Endometrial microvascular endothelial cells (primary cell): ENCODE measurements around the gene KCNIP3. TPM values are rescaled to one million over a fixed set of nuclear protein-coding genes. Genes with fewer than 3 reads are reported as not detected.

Source experiments
- in situ Hi-C: cut with HindIII; loops from 2 replicates; pipeline ENCODE4 v1.10.0; 2017; ENCODE audit warnings: low sequenced_read_pairs, low pct_unique_long_range_greater_than_20kb; ENCODE audit errors: inconsistent ontology term
- total RNA-seq: library from RNA; depleted of rRNA; stranded (reverse); fragments of >200 nt; gene quantifications from one replicate; pipeline ENCODE4 v1.2.3, GENCODE V29; 2015; ENCODE audit errors: inconsistent ontology term

The KCNIP3 gene
- total RNA-seq, 1 donor from 2014 or later: not detected

DNA sequence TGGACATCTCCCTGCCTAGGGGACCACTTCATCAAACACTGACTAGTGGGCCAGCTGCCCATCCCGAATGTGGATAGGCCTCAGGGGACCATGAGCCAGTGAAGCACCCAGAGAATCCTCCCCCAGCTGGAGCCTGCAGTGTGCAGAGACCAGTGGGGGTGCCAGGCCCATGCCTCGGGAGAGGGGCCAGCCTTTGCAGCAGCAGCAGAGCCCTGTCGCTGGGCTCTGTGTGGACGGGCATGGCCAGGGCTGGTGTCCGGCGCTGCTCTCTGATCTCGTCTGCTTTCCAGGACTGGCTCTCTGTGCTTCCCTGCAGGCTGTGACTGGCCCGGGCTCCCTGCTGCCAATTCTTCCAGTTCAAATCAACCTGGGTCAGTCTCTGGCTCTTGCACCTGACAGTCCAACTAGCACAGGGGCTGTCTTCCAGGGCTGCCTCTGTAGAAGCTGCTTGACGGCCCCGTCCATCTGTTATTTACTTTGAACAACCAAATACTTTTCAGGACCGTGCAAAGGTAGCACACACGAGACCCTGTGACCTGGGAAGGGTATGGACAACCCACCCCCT is 11.4 kb downstream of the KCNIP3 start:
- in situ Hi-C loops: no loop called here

DNA sequence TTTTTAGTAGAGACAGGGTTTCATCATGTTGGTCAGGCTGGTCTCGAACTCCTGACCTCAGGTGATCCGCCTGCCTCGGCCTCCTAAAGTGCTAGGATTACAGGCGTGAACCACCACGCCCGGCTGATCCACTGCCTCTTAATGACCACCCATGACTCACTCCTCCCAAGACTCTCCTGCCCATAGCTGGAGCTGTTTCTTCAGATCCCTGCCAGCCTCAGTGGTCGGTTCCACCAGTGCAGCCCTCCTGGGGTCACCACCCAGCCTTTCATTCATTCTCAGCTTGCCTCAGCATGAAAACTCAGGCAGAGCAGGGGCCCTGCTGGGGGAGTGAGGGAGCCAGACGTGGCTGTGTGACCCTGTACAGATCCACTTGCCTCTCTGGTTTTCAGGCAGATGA is 12.5 kb downstream of the KCNIP3 start:
- in situ Hi-C loops: no loop called here

DNA sequence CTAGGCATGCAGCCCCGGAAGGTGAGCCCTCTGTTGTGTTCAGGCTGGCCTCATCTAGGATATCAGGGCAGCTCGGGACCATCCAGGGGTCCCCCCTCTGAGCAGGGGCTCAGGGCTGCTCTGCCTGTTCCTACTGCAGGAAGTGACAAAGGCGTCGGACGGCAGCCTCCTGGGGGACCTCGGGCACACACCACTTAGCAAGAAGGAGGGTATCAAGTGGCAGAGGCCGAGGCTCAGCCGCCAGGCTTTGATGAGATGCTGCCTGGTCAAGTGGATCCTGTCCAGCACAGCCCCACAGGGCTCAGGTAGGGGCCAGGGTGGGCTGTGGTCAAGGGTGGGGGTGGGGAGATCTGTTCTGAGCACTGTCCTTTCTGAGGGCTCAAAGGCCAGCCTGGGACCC is 13.1 kb downstream of the KCNIP3 start:
- in situ Hi-C loops: no loop called here

DNA sequence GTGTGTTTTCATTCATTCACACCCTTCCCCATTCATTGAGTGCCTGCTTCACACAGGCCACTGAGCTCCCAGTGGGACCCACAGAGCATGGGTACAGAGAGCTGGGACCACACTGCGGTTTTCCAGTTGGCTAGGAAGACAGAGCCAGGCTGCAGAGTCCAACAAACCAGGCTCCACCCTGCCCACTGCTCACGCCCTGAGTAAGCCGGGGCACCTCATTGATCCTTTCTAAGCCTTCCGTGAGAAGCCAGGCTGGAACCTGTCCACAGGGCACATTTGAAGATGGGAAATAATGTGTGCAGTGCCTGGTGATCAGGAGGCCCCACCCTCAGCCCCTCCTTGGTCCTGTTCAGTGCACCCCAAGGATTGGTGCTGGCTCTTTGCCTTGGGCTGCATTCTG is 13.5 kb downstream of the KCNIP3 start:
- in situ Hi-C loops: no loop called here

DNA sequence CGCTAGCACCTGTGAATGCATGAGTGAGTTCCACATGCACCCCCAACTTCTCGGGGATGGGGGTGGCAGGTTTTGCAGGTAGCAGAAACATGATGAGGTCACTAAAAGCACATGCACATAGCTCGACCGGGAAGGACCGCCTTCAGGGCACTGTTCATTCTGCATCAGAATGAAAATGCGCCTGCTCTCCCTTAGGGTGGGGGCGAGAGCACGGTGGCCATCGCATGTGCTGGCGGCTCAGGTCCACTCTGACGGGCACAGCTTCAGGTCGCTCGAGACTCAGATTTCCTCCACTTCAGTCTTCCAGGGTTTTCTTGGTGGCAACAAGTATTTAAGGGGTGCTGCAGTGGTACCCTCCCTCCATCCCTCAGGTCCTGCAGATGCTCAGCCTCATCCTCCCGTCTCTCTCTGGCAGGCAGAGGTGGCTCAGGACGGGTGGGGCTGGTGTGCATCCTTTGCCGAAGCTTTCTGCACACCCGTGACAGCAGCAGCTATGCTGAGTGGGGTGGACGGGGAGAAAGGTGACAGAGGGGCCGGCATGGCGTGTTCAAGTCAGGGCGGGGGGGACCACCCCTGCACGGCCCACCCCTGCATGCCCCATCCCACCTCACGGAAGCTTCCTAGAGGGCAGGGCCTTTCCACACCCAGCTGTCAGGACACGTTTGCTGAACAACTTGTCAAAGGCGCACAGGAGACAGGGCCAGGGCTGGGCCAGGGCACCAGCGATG is 14.8 kb downstream of the KCNIP3 start:
- in situ Hi-C loops: no loop called here

- in situ Hi-C loops: no loop called here
These were observed 15.5 kb downstream of the KCNIP3 start for GRCh38 chr2:95312543-95313201.

- in situ Hi-C loops: no loop called here
These were observed 16.4 kb downstream of the KCNIP3 start for GRCh38 chr2:95313296-95314131.

GRCh38 chr2:95314598-95314963 is 17.4 kb downstream of the KCNIP3 start:
- in situ Hi-C loops: no loop called here

DNA sequence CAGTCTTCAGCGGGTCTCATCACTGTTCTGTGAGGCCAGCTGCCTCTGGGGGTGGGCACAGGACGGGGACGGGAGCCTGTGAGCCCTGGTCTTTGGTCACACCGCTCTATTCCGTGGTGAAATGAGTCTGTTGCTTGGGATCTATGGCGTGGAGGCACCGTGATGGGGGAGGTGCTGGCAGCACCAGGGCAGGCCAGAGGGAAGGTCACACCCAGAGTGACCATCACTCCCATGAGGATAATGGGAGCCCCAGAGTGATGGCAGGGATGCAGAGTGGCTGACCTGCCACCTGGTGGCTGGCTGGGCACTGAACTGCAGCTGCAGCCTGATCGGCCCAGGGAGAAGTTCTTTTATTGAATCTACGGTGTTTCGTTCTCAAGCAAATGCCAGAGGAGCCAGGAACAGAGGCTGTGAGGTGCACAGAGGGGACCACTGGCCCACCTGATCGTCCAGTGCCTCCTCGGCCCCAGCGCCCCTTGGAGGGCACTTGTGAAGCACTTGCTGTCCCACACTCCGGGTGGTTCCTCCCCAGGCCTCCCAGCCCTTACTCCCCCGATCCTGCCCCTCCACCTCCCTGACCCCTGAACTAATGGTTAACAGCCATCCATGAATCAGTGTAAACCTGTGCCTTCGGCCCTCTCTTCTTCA is 17.9 kb downstream of the KCNIP3 start:
- in situ Hi-C loops: no loop called here

- in situ Hi-C loops: no loop called here
These were observed 18.8 kb downstream of the KCNIP3 start for GRCh38 chr2:95315801-95316411.

- in situ Hi-C loops: no loop called here
These were observed 19.4 kb downstream of the KCNIP3 start for GRCh38 chr2:95316466-95317122.

DNA sequence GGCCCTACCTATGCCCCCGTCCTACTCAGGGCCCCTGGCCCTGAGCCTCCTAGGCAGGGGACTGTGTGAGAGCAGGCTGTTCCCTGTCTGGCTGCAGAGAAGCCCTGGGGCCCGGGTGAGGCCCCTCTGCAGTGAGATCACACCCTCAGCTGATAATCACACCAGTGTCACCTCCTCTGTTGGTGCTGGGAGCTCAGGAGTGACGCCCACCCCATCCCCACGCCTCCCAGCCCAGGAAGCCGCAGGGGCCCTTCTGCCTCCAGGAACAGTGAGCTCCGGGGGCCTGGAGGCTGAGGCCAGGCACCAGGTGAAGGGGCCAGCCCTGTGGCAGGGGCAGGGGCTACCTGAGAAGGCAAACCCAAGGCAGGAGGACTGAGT is 20.0 kb downstream of the KCNIP3 start:
- in situ Hi-C loops: no loop called here

- in situ Hi-C loops: no loop called here
These were observed 20.7 kb downstream of the KCNIP3 start for GRCh38 chr2:95317665-95318425.

DNA sequence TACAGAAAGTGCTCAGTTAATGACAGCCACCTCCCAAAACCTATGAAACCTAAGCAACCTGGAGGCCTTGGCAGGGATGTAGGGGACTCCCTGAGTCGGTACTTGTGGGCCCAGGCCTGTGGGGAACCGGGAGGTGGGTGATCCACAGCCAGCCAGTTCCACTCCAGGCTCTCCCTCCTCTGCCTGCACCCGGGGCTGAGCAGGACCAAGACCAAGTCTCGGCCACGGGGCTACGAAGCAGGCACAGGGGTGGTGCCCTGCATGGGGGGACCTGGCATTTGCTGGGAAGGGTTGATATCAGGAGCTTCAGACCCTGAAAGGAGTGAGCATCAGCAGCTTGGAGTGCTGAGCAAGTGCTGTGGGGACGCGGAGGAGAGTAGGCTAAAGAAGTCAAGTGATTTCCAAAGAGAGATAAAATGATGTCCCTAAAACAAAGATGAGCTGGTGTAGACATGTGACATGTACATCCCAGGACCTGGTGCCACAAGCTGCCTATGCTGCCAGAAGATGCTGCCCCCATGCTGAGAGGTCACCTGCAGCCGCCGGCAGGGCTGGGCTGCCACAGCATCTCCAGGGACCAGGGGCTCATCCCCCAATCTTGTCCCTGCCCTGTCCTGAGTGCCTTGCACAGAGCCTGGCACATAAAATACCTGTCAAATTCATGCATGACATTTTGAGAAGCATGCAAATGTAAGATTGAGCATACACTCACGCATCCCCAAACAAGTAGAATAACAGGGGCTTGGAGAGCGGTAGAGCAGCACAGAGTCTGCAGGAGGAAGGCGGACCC is 21.5 kb downstream of the KCNIP3 start:
- in situ Hi-C loops: no loop called here

DNA sequence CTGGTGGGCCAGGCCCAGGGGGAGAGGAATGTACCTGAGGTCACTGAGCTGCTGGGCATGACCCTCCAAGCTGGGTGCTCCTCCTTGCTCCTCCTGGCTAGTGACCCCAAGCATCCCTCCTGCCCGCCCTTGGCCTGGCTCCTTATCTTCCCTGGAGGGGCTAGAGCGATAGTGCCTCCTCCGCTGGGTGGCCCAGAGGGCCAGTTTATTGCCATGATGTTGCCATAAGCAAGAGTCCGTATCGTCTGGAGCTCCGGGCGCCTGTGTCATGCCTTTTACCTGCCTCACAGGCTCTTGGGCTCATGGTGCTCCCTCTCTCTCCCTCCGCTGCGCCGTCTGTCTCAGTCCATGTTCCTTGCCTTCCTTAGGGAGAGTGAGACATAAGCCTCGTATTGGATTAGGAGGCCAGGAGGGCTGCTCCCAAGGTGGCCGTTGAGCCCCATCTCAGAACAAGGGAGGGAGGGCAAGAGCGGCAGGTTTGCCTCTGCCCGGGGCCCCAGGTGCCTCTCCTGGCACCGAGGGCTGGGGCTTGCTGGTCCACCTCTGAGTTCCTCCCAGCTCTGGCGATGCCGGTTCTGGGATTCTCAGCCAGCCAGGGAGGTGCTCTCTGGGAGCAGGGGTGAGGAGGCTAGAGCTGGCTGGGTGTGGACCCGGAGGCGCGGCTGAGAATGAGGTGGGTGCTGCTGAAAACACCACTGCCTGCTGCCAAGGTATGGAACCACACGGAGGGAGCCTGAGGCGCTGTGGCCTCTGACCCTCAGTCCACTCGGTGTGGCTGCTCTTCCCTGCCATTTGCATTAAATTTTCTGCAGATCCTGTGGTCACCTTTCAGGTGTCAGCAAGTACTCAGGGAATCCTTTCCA is 22.6 kb downstream of the KCNIP3 start:
- in situ Hi-C loops: no loop called here

DNA sequence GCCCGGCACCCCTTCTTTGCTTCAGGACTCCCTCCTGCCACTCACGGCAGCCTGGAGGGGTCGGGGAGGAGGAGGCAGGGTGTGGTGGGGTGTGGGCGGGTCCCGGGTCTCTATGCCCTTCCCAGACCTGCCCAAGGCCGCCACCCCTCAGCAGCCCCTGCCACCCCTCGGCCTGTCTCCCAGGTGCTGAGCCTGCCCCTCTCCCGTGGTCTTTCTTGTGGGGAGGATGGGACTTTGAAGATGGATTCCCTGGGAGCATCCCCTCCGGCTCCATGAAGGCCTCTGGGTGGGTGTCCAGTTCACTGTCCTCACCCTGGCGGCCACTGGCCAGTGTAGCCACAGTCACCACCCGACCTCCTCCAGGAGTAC is 23.2 kb downstream of the KCNIP3 start:
- in situ Hi-C loops: no loop called here
